ENCODE data around the gene SNX9. TPM values are rescaled to one million over a fixed set of nuclear protein-coding genes. Genes with fewer than 3 reads are reported as not detected.

SNX9 gene
- total and polyA plus RNA-seq, 10 of the 15 experiments (the other 5 are each of a cell fraction or from before 2014, with no cell fraction given) = 0.03 to 2.0 (median 0.37) TPM

- H3K27me3 ChIP-seq (replicated peaks in 1 of 2; ENCODE audit: control insufficient read depth in 2 of 2, insufficient read depth in 2 of 2, low read length in 1 of 2) = peaks cover 2% of the 10 kb centered on the region in 2 experiments; a peak in 3 of 4 replicates
- no TSS peak for BruUV-seq (replicated peaks)
- no peaks in the 10 kb centered on the region for H3K79me2 ChIP-seq (ENCODE audit: control insufficient read depth, insufficient read depth, low read length)
- ChIA-PET RAD21 (ENCODE audit: unreplicated experiment) (interaction anchor here (1.5 kb wide), 1 partner anchor 61 kb away, joined by 5 read pairs; no protein-coding TSS in a partner anchor), POLR2A (no interaction called here), SMC1A (ENCODE audit: uncharacterized antibody, unreplicated experiment) (interaction anchor here (0.6 to 3.9 kb wide), 4 partner anchors 10 to 129 kb away, joined by 3 to 16 read pairs (median 4); no protein-coding TSS in a partner anchor), CTCF (interaction anchor here (0.8 to 6.0 kb wide), 3 partner anchors 10 to 12 kb away, joined by 3 to 26 read pairs (median 4); no protein-coding TSS in a partner anchor)
- no peak for DNase-seq (ENCODE audit: low read depth, low spot score)
- H4K20me1 ChIP-seq (ENCODE audit: control insufficient read depth, insufficient read depth) = no peaks in the 10 kb centered on the region
- H3K4me1 ChIP-seq (ENCODE audit: control insufficient read depth, insufficient read depth, low read length) = no peaks in the 10 kb centered on the region
- H3K4me2 ChIP-seq (ENCODE audit: control insufficient read depth, insufficient read depth) = no peak overlapping the region
- intact Hi-C loops (cut with micrococcal nuclease; ENCODE audit: unreplicated experiment) (no loop called here), in situ Hi-C loops (cut with MboI) (no loop called here)
- H3K9me3 ChIP-seq (replicated peaks; ENCODE audit: control insufficient read depth, insufficient read depth, low read length) = no peaks in the 10 kb centered on the region
- no peak overlapping the region for H3K4me3 ChIP-seq
- H2AFZ ChIP-seq (ENCODE audit: control insufficient read depth, low read depth, low read length) = no peak overlapping the region
- H3K9ac ChIP-seq (ENCODE audit: control insufficient read depth, insufficient read depth, low read length) = no peak overlapping the region
- no peaks in the 10 kb centered on the region for H3K36me3 ChIP-seq (ENCODE audit: control insufficient read depth in 2 of 2, insufficient read depth in 2 of 2, low read length in 1 of 2)
- TF ChIP-seq SREBF1 (IDR thresholded peaks at IDR 0.05; ENCODE audit: low read length) (no peak), PAX8 (IDR thresholded peaks at IDR 0.05) (no peak), BMI1 (IDR thresholded peaks at IDR 0.05; ENCODE audit: borderline replicate concordance) (no peak), IKZF1 (conservative IDR thresholded peaks at IDR 0.05) (no peak), JUNB (IDR thresholded peaks at IDR 0.05) (no peak), TCF3 (IDR thresholded peaks at IDR 0.05; ENCODE audit: borderline replicate concordance, insufficient read depth, low read depth, low read length) (no peak), ASH2L (IDR thresholded peaks at IDR 0.05; ENCODE audit: borderline replicate concordance, low read depth) (no peak), ZNF217 (IDR thresholded peaks at IDR 0.05) (no peak), SRF (IDR thresholded peaks at IDR 0.05; ENCODE audit: low read depth in 2 of 2, low read length in 2 of 2) (no peak)
- TF ChIP-seq, protein P1, sequence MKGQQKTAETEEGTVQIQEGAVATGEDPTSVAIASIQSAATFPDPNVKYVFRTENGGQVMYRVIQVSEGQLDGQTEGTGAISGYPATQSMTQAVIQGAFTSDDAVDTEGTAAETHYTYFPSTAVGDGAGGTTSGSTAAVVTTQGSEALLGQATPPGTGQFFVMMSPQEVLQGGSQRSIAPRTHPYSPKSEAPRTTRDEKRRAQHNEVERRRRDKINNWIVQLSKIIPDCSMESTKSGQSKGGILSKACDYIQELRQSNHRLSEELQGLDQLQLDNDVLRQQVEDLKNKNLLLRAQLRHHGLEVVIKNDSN (IDR thresholded peaks at IDR 0.05; ENCODE audit: borderline replicate concordance, extremely low read length, insufficient read depth, low read depth, low read length) = no peak
- WGBS (ENCODE audit: insufficient coverage, insufficient replicate concordance, low lambda C conversion rate, missing lambda C conversion rate) = 90% methylated on average over 8 of the region's 8 CpGs
- no peak overlapping the region for H3K27ac ChIP-seq (ENCODE audit: control insufficient read depth, insufficient read depth)
- no peak for ATAC-seq
- no peak for FAIRE-seq
Observed at GRCh38 chr6:157885876-157886275, 62.8 kb downstream of the SNX9 start.
